Stomach (tissue), 9 donors: ENCODE results near the gene AGMAT. TPM values are rescaled to one million over a fixed set of nuclear protein-coding genes. Genes with fewer than 3 reads are reported as not detected.

Source experiments
- DNase-seq, 2 donors: peaks; one replicate each; pipeline versions ENCODE4 v3.0.0 to v3.0.0-alpha.2; 2013 to 2019
- H3K27ac ChIP-seq, 5 donors: fragments of 200-600 bp in 4 of 5; sonication (generic) in 4 of 5; one replicate each; pipeline ENCODE4 v1.5.1; 2013 to 2019; ENCODE audit warnings: mild to moderate bottlenecking in 1 of 5, moderate library complexity in 1 of 5
- H3K27me3 ChIP-seq, 3 donors: fragments of 200-600 bp; sonication (generic); one replicate each; pipeline ENCODE4 v1.5.1; 2017 to 2019; ENCODE audit warnings: mixed run types in 1 of 3
- H3K36me3 ChIP-seq, 4 donors: fragments of 200-600 bp; sonication (generic); 1 replicate in 3 of 4; 2 replicates in 1 of 4; pipeline ENCODE4 v1.5.1; 2016 to 2019
- H3K4me1 ChIP-seq, 4 donors: fragments of 200-600 bp; sonication (generic); one replicate each; pipeline ENCODE4 v1.5.1; 2016 to 2019
- H3K4me3 ChIP-seq, 4 donors: fragments of 200-600 bp; sonication (generic) in 3 of 4; one replicate each; pipeline ENCODE4 v1.5.1; 2016 to 2019; ENCODE audit warnings: mild to moderate bottlenecking in 1 of 4
- H3K9me3 ChIP-seq, 4 donors: fragments of 200-600 bp; sonication (generic); one replicate each; pipeline ENCODE4 v1.5.1; 2016 to 2019
- EP300 ChIP-seq: sonication (generic); formaldehyde crosslinking; IDR thresholded peaks from one replicate; pipeline ENCODE4 v1.6.1; 2017; ENCODE audit warnings: antibody characterized with exemption
- POLR2A ChIP-seq, 4 donors: fragments of 450-650 bp; IDR thresholded peaks; one replicate each; pipeline ENCODE4 v1.6.1; 2016; ENCODE audit warnings: antibody characterized with exemption in 4 of 4, control low read depth in 2 of 4, mild to moderate bottlenecking in 1 of 4, moderate library complexity in 1 of 4
- POLR2AphosphoS5 ChIP-seq, 3 donors: sonication (generic); formaldehyde crosslinking; IDR thresholded peaks; one replicate each; pipeline ENCODE4 v1.6.1; 2016; ENCODE audit warnings: antibody characterized with exemption in 3 of 3
- WGBS, 5 donors: extraction: QIAGEN DNeasy Blood & Tissue Kit in 3 of 5; methylation state at CpG; one replicate each; pipeline versions ENCODE4 v1.1.5 to v1.1.7; 2013 to 2018; 5-methylcytosine and 5-hydroxymethylcytosine counted together
- intact Hi-C: fragments of 100-400 bp; cut with DNase I; formaldehyde crosslinking; loops from one replicate; pipeline ENCODE4 v1.15.1; 2023; ENCODE audit warnings: low total_unique reads
- polyA plus RNA-seq, 3 donors: library from polyadenylated mRNA; stranded (reverse); fragments of 200-250 nt; gene quantifications; one replicate each; pipeline ENCODE4 v1.2.3, GENCODE V29; 2013
- total RNA-seq, 5 donors: library from RNA; depleted of rRNA; stranded (reverse); fragments of >200 nt; gene quantifications; one replicate each; pipeline versions ENCODE4 v1.1.0 to v1.2.3, GENCODE V29; 2014 to 2016
- TF ChIP-seq, protein P1 (sequence below), 7 experiments: fragments of 450-650 bp in 4 of 7; fragments of 200-600 bp in 3 of 7; sonication (generic) in 3 of 7; IDR thresholded peaks; one replicate each; pipeline ENCODE4 v1.5.1; 2016 to 2019; ENCODE audit warnings: antibody characterized with exemption in 7 of 7, control low read depth in 2 of 7, mild to moderate bottlenecking in 1 of 7
- donor health status: healthy with polysubstance abuse.
- donor health status: Bipolar disorder and iron deficiency.
- donor health status: healthy.

Gene AGMAT
- total and polyA plus RNA-seq, 8 donors = 0.14 to 9.8 (median 0.51) TPM; not detected in 2

GRCh38 chr1:15623435-15623834 is 38.6 kb upstream of the AGMAT start:
- intact Hi-C loops = no loop called here
- TF ChIP-seq POLR2A (IDR thresholded peaks at IDR 0.05) (no peak), EP300 (no peak), POLR2AphosphoS5 (IDR thresholded peaks at IDR 0.05) (no peak)
- TF ChIP-seq, protein P1, sequence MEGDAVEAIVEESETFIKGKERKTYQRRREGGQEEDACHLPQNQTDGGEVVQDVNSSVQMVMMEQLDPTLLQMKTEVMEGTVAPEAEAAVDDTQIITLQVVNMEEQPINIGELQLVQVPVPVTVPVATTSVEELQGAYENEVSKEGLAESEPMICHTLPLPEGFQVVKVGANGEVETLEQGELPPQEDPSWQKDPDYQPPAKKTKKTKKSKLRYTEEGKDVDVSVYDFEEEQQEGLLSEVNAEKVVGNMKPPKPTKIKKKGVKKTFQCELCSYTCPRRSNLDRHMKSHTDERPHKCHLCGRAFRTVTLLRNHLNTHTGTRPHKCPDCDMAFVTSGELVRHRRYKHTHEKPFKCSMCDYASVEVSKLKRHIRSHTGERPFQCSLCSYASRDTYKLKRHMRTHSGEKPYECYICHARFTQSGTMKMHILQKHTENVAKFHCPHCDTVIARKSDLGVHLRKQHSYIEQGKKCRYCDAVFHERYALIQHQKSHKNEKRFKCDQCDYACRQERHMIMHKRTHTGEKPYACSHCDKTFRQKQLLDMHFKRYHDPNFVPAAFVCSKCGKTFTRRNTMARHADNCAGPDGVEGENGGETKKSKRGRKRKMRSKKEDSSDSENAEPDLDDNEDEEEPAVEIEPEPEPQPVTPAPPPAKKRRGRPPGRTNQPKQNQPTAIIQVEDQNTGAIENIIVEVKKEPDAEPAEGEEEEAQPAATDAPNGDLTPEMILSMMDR (IDR thresholded peaks at IDR 0.05) = no peak
- peaks cover 34 to 96% (median 65%) of the 10 kb centered on the region in 4 donors for H3K4me1 ChIP-seq
- no peaks in the 10 kb centered on the region for H3K27me3 ChIP-seq
- no peak overlapping the region for H3K27ac ChIP-seq
- WGBS, 5 donors = 77 to 93% (median 89%) methylated on average over 6 of the region's 6 CpGs
- H3K4me3 ChIP-seq = no peak overlapping the region
- DNase-seq = no peak
- H3K36me3 ChIP-seq = peaks cover 8 to 20% (median 18%) of the 10 kb centered on the region in 4 donors
- H3K9me3 ChIP-seq = no peaks in the 10 kb centered on the region

DNA sequence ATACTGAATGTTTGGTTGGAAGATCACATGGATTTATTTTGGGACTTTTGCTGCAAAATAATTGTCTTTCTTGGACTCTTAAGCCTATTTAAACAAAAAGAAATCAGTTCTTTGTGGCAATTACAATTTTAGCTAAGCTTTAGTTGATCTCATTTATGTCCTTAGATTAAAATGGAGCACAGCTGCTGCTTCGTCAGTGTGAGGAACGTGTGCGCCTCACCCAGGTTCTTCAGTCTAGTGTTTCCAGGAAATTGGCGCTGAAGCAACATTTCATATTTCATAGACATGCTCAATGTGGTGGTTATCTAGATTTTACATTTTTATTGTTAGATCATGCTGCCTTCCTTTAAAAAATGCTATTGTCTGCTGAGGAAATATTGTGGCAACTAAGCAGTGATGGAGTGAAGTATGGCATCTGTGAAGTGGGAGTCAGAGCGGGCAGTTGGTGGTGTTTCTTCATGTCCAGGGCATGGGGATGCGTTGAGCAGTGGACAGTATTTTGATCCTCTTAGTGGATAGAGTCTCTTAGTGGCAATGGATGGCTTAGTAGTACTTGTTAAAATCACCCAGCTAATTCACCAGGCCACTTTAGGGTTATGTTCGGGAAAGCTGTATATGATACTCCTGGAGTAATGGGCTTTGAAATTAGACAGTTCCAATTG is 38.0 kb upstream of the AGMAT start:
- no peaks in the 10 kb centered on the region for H3K27me3 ChIP-seq
- H3K4me3 ChIP-seq = no peak overlapping the region
- intact Hi-C loops = no loop called here
- TF ChIP-seq EP300 (no peak), POLR2A (IDR thresholded peaks at IDR 0.05) (no peak), POLR2AphosphoS5 (IDR thresholded peaks at IDR 0.05) (no peak)
- TF ChIP-seq, protein P1 (IDR thresholded peaks at IDR 0.05) = no peak
- DNase-seq = no peak
- no peaks in the 10 kb centered on the region for H3K9me3 ChIP-seq
- 82 to 87% (median 83%) methylated on average over 7 of the region's 7 CpGs for WGBS, 5 donors
- H3K27ac ChIP-seq = no peak overlapping the region
- peaks cover 8 to 14% (median 13%) of the 10 kb centered on the region in 4 donors for H3K36me3 ChIP-seq
- peaks cover 36 to 96% (median 64%) of the 10 kb centered on the region in 4 donors for H3K4me1 ChIP-seq

DNA sequence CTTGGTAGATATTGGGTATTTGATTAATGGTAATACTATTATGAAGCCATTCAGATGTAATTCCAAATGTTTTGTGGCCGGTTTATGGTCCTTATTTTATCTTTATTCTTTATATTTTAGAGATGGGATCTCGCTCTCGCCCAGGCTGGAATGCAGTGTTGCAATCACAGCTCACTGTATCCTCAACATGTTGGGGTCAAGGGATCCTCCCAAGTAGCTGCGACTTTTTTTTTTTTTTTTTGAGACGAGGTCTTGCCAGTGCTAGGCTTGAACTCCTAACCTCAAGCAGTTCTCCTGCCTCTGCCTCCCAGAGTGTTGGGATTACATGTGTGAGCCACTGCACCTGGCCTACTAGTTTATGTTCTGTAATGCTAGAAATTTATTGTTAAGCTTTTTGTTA is 37.1 kb upstream of the AGMAT start:
- no peak for DNase-seq
- Histone ChIP-seq H3K4me3 (no peak overlapping the region), H3K4me1 (peaks cover 32 to 87% (median 62%) of the 10 kb centered on the region in 4 donors), H3K36me3 (peaks cover 2 to 7% (median 5%) of the 10 kb centered on the region in 4 donors), H3K27me3 (no peaks in the 10 kb centered on the region), H3K27ac (no peak overlapping the region), H3K9me3 (no peaks in the 10 kb centered on the region)
- intact Hi-C loops = no loop called here
- TF ChIP-seq EP300 (no peak), POLR2A (IDR thresholded peaks at IDR 0.05) (no peak)
- WGBS, 5 donors = 74 to 88% (median 80%) methylated on average over 5 of the region's 5 CpGs

GRCh38 chr1:15620902-15621682 is 36.2 kb upstream of the AGMAT start:
- intact Hi-C loops = no loop called here
- WGBS, 5 donors = 89 to 96% (median 93%) methylated on average over 7 of the region's 7 CpGs
- Histone ChIP-seq H3K4me1 (peaks cover 39 to 89% (median 67%) of the 10 kb centered on the region in 4 donors), H3K9me3 (no peaks in the 10 kb centered on the region), H3K36me3 (no peaks in the 10 kb centered on the region), H3K27me3 (no peaks in the 10 kb centered on the region), H3K4me3 (no peak overlapping the region), H3K27ac (no peak overlapping the region)
- TF ChIP-seq POLR2AphosphoS5 (IDR thresholded peaks at IDR 0.05) (no peak), EP300 (no peak)
- TF ChIP-seq, protein P1 (IDR thresholded peaks at IDR 0.05) = no peak
- DNase-seq = no peak
